ENCODE results near the gene IL17F. TPM values are rescaled to one million over a fixed set of nuclear protein-coding genes. Genes with fewer than 3 reads are reported as not detected.

Gene IL17F
- total and polyA plus RNA-seq, 2 of the 8 experiments (the other 6 are each of a cell fraction or from before 2014, with no cell fraction given): 0.08 TPM; not detected in 1

DNA sequence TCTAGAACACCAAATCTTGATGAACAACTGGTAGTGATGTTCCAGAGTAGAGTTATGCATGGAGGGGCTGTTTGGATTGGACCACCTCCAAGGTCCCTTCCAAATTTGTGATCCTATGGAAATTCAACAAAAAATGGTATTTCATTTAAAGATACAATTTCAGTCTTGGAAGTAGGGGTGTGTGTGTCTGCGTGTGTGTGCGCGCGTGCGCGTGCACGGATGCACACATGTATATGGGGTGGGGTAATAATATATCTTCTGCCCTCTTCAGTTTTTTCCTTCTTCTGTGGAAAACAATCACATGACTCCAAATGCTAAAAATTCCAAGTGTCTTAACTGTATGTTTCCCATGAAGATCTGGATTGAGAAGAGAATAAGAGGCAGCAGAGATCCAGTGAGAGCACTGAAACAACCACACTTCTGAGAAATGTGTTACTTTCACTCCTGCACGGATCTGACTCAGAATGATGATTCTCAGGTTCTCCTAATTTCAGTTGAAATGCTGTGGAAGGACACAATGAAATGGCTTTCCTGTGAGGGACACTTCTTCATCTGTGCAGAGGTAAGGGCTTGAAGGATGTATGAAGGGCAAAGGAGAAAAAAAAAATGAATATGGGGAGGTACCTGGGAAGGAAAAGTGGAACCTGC is 10.6 kb upstream of the IL17F start:
- H3K79me2 ChIP-seq (ENCODE audit: control insufficient read depth in 1 of 2, insufficient read depth in 2 of 2, low read length in 2 of 2): no peaks in the 10 kb centered on the region
- no peaks in the 10 kb centered on the region for H3K79me1 ChIP-seq (ENCODE audit: low read depth, low read length)
- H4K20me1 ChIP-seq (replicated peaks in 1 of 2; ENCODE audit: control insufficient read depth in 1 of 2, insufficient read depth in 2 of 2, low read length in 2 of 2): no peaks in the 10 kb centered on the region
- DNase-seq (ENCODE audit: low read depth in 1 of 2, low spot score in 2 of 2): no peak
- no peak overlapping the region for H4K91ac ChIP-seq (replicated peaks; ENCODE audit: insufficient read length, low read length)
- FAIRE-seq: no peak
- no peaks in the 10 kb centered on the region for H3K27me3 ChIP-seq (replicated peaks in 1 of 4; ENCODE audit: control insufficient read depth in 3 of 4, extremely low read depth in 1 of 4, insufficient read depth in 3 of 4, low read length in 3 of 4)
- H3K9me3 ChIP-seq (ENCODE audit: insufficient read depth in 2 of 2, low read depth in 1 of 2, low read length in 1 of 2): 0 out of 4 replicates have a peak, but pooled peaks cover 0 to 9% of the 10 kb centered on the region in 2 experiments
- H2BK120ac ChIP-seq (replicated peaks; ENCODE audit: low read depth, low read length): no peak overlapping the region
- no peak overlapping the region for H3K14ac ChIP-seq (ENCODE audit: insufficient read length)
- H2BK15ac ChIP-seq (ENCODE audit: low read length): no peak overlapping the region
- H3K18ac ChIP-seq (ENCODE audit: extremely low read depth, low read length): no peak overlapping the region
- no peak overlapping the region for H3K9ac ChIP-seq (replicated peaks in 1 of 4; ENCODE audit: extremely low read depth in 1 of 4, low read depth in 3 of 4, low read length in 3 of 4)
- H3K4me1 ChIP-seq (replicated peaks in 1 of 4; ENCODE audit: control insufficient read depth in 3 of 4, insufficient read depth in 4 of 4, low read length in 3 of 4): no peaks in the 10 kb centered on the region; a peak in 1 of 7 replicates
- H2BK12ac ChIP-seq (ENCODE audit: low read depth, low read length): no peak overlapping the region
- CTCF ChIA-PET (ENCODE audit: partially characterized antibody): interaction anchor here (0.6 to 11.0 kb wide), 9 partner anchors 8 to 162 kb away, joined by 3 to 149 read pairs (median 4); no protein-coding TSS in a partner anchor
- H3K23me2 ChIP-seq (ENCODE audit: low read depth, low read length): no peaks in the 10 kb centered on the region
- H2AK5ac ChIP-seq (ENCODE audit: low read depth, low read length): no peak overlapping the region
- H3K36me3 ChIP-seq (ENCODE audit: control insufficient read depth in 2 of 4, insufficient read depth in 4 of 4, low read length in 3 of 4): no peaks in the 10 kb centered on the region
- TF ChIP-seq HDAC2 (IDR thresholded peaks at IDR 0.05; ENCODE audit: borderline replicate concordance in 1 of 2, low read depth in 2 of 2, low read length in 2 of 2): no peak
- no peak for TF ChIP-seq GABPA (IDR thresholded peaks at IDR 0.05; ENCODE audit: borderline replicate concordance, insufficient read depth, low read length)
- TF ChIP-seq CHD2 (IDR thresholded peaks at IDR 0.05; ENCODE audit: low read length): no peak
- TF ChIP-seq FOSL1 (IDR thresholded peaks at IDR 0.05; ENCODE audit: insufficient read depth, low read depth, low read length): no peak
- no peak for TF ChIP-seq RBBP5 (IDR thresholded peaks at IDR 0.05; ENCODE audit: borderline replicate concordance, low read depth, low read length)
- TF ChIP-seq KDM4A (IDR thresholded peaks at IDR 0.05; ENCODE audit: low read depth, low read length, severe bottlenecking): no peak
- no peak for TF ChIP-seq PHF8 (conservative IDR thresholded peaks at IDR 0.05; ENCODE audit: low read depth, low read length)
- TF ChIP-seq CEBPB (IDR thresholded peaks at IDR 0.05; ENCODE audit: low read depth, low read length): no peak
- no peak for TF ChIP-seq TAF1 (IDR thresholded peaks at IDR 0.05; ENCODE audit: low read depth, low read length)
- no peak for TF ChIP-seq EGR1 (IDR thresholded peaks at IDR 0.05; ENCODE audit: borderline replicate concordance, low read depth, low read length)
- no peak for TF ChIP-seq TCF12 (IDR thresholded peaks at IDR 0.05; ENCODE audit: low read depth, low read length)
- H3K4me3 ChIP-seq (ENCODE audit: extremely low read depth in 1 of 4, insufficient read depth in 2 of 4, low read depth in 3 of 4, low read length in 4 of 4): no peak overlapping the region
- no peak overlapping the region for H3K23ac ChIP-seq (ENCODE audit: insufficient read length)
- no peak overlapping the region for H3K27ac ChIP-seq (ENCODE audit: low read depth, low read length)
- POLR2A ChIA-PET (ENCODE audit: partially characterized antibody): interaction anchor here (0.8 to 15.5 kb wide), 5 partner anchors 9 to 42 kb away, joined by 3 to 198 read pairs (median 3); partner anchors contain the start of gene MCM3
- H2BK20ac ChIP-seq (ENCODE audit: low read length): no peak overlapping the region
- 93% methylated on average over 8 of the region's 8 CpGs; no CpG with 5 or more reads in 1 of the 2 experiments for WGBS, 2 experiments (ENCODE audit: extremely low coverage in 1 of 2, insufficient coverage in 1 of 2, insufficient read length in 1 of 2, insufficient replicate concordance in 2 of 2, low coverage in 1 of 2, low lambda C conversion rate in 2 of 2, missing lambda C conversion rate in 1 of 2)
- no peak overlapping the region for H2BK5ac ChIP-seq (ENCODE audit: low read depth, low read length)
- no peak overlapping the region for H3K4me2 ChIP-seq (ENCODE audit: insufficient read depth in 1 of 2, low read depth in 2 of 2, low read length in 2 of 2)
- no peak overlapping the region for H3K56ac ChIP-seq (replicated peaks; ENCODE audit: insufficient read length, low read depth, low read length)
- no peak overlapping the region for H3K4ac ChIP-seq (replicated peaks; ENCODE audit: insufficient read length, low read depth, low read length)
- no peak overlapping the region for H4K5ac ChIP-seq (ENCODE audit: insufficient read length, low read depth, low read length)
- H4K8ac ChIP-seq (ENCODE audit: extremely low read depth, insufficient read depth, low read length): no peak overlapping the region
- no peak overlapping the region for H2AFZ ChIP-seq (ENCODE audit: low read length)
